K562 (cell line): ENCODE results near the gene ZNF236. TPM values are rescaled to one million over a fixed set of nuclear protein-coding genes. Genes with fewer than 3 reads are reported as not detected.

Source experiments
- CAMTA2 ChIP-seq: fragments of 250-450 bp; sonication (Bioruptor Pico); conservative IDR thresholded peaks from 2 replicates; pipeline ENCODE4 v1.5.1; 2022
- CBX8 ChIP-seq: fragments of 200-600 bp; sonication (generic); IDR thresholded peaks from 2 replicates; pipeline ENCODE4 v1.6.1; 2012; ENCODE audit warnings: borderline replicate concordance, mixed run types, low read depth, mild to moderate bottlenecking, moderate library complexity, mixed read lengths, low read length, control low read depth, inconsistent platforms; ENCODE audit not compliant: poor library complexity, severe bottlenecking; ENCODE audit errors: extremely low read depth
- CEBPZ ChIP-seq: fragments of 150-350 bp; IDR thresholded peaks from 2 replicates; pipeline ENCODE4 v1.6.1; 2014; ENCODE audit warnings: low read depth, mild to moderate bottlenecking, low read length, borderline replicate concordance
- HDAC6 ChIP-seq: IDR thresholded peaks from 2 replicates; pipeline ENCODE4 v1.6.1; 2012; ENCODE audit warnings: low read depth, mild to moderate bottlenecking, control low read depth, inconsistent platforms, low read length, moderate library complexity
- SETDB1 ChIP-seq: IDR thresholded peaks from one replicate; pipeline ENCODE4 v1.6.1; 2012; ENCODE audit warnings: low read length, control low read depth, inconsistent platforms
- ZNF311 ChIP-seq: fragments of 250-450 bp; sonication (Bioruptor Pico); IDR thresholded peaks from 2 replicates; pipeline ENCODE4 v1.4.0; 2020; ENCODE audit warnings: mild to moderate bottlenecking, moderate library complexity
- polyA plus RNA-seq, 8 experiments: library from polyadenylated mRNA; depleted of rRNA in 4 of 8; stranded (reverse) in 5 of 8; unstranded in 3 of 8; fragments of >200 nt; fragmentation: Nextera tagmentation in 2 of 8; fragmentation: Illumina TruSeq in 1 of 8; extraction: Ambion mirVana in 2 of 8; extraction: Trizol in 1 of 8; gene quantifications; 2 replicates each; pipeline versions ENCODE4 v1.2.1 to v1.2.3, GENCODE V29; 2011 to 2014; ENCODE audit warnings: inconsistent platforms in 1 of 8, missing spikeins in 1 of 8
- total RNA-seq, 7 experiments: library from RNA; depleted of rRNA in 6 of 7; stranded (reverse); fragments of >200 nt in 6 of 7; fragmentation: Illumina TruSeq in 2 of 7; extraction: Trizol in 2 of 7; gene quantifications; 2 replicates each; pipeline versions ENCODE4 v1.2.1 to v1.2.3, GENCODE V29; 2011 to 2021; ENCODE audit warnings: low replicate concordance in 1 of 7
- TF ChIP-seq, protein P1 (sequence below): fragments of 450-650 bp; conservative IDR thresholded peaks from 2 replicates; pipeline ENCODE4 v1.6.1; 2016; ENCODE audit warnings: missing genetic modification characterization, low read depth, mild to moderate bottlenecking, missing compliant biosample characterization, moderate library complexity

Gene ZNF236
- total and polyA plus RNA-seq, 9 of the 15 experiments (the other 6 are each of a cell fraction or from before 2014, with no cell fraction given): 0.35 to 8.7 (median 3.4) TPM

GRCh38 chr18:76911440-76911839, 89.1 kb downstream of the ZNF236 start (continued):
- TF ChIP-seq ZNF311 (no peak), SETDB1 (no peak), CEBPZ (no peak), CBX8 (no peak), CAMTA2 (CRISPR knock-in tag) (no peak), HDAC6 (no peak)
- TF ChIP-seq, protein P1, sequence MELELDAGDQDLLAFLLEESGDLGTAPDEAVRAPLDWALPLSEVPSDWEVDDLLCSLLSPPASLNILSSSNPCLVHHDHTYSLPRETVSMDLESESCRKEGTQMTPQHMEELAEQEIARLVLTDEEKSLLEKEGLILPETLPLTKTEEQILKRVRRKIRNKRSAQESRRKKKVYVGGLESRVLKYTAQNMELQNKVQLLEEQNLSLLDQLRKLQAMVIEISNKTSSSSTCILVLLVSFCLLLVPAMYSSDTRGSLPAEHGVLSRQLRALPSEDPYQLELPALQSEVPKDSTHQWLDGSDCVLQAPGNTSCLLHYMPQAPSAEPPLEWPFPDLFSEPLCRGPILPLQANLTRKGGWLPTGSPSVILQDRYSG (tag): no peak
